Measurements from ENCODE around the gene EGFLAM. TPM values are rescaled to one million over a fixed set of nuclear protein-coding genes. Genes with fewer than 3 reads are reported as not detected.

EGFLAM gene
- total RNA-seq: 10 to 100 TPM in 1 of 2 donors, 1 to 10 TPM in 1; 6.4 to 10.2 TPM
- long read RNA-seq, donor 1, partial matches to known transcripts: 1 of 5 reads
- long read RNA-seq, donor 1, other reads (novel, unspliced or antisense): 1 of 5 reads
- long read RNA-seq, donor 2, transcript EGFLAM-205 (6 exons, 1,299 nt): major isoform, 24 of 29 reads
- long read RNA-seq, donor 2, partial matches to known transcripts: 1 of 29 reads
- long read RNA-seq, donor 2, other reads (novel, unspliced or antisense): 2 of 29 reads

- peak; percentile 83 for DNase-seq (ENCODE audit: low spot score)
- intact Hi-C loops (cut with DNase I): no loop called here
Observed at GRCh38 chr5:38258319-38259061, at the start of gene EGFLAM. EGFLAM (plus strand) TSS chr5:38258559; CDS start chr5:38258755, 196 bp downstream.

- intact Hi-C loops (cut with DNase I): no loop called here
- no peak for DNase-seq (ENCODE audit: low spot score)
Observed at GRCh38 chr5:38208782-38209378, 49.5 kb upstream of the EGFLAM start.

- DNase-seq (ENCODE audit: low spot score): no peak
Observed at GRCh38 chr5:38210676-38211353, 47.5 kb upstream of the EGFLAM start.

GRCh38 chr5:38211354-38211710 lies 47.0 kb upstream of the EGFLAM start:
- intact Hi-C loops (cut with DNase I): no loop called here
- no peak for DNase-seq (ENCODE audit: low spot score)

More at GRCh38 chr5:38210676-38211353, 47.5 kb upstream of the EGFLAM start:
- intact Hi-C loops (cut with DNase I): no loop called here

GRCh38 chr5:38212307-38212706 lies 46.1 kb upstream of the EGFLAM start:
- intact Hi-C loops (cut with DNase I): no loop called here
- no peak for DNase-seq (ENCODE audit: low spot score)

- intact Hi-C loops (cut with DNase I): no loop called here
- DNase-seq (ENCODE audit: low spot score): no peak
Observed at GRCh38 chr5:38226091-38226490, 32.3 kb upstream of the EGFLAM start.

GRCh38 chr5:38228914-38229313 lies 29.4 kb upstream of the EGFLAM start:
- no peak for DNase-seq (ENCODE audit: low spot score)
- intact Hi-C loops (cut with DNase I): no loop called here

- intact Hi-C loops (cut with DNase I): no loop called here
- no peak for DNase-seq (ENCODE audit: low spot score)
Observed at GRCh38 chr5:38234737-38235136, 23.6 kb upstream of the EGFLAM start.

GRCh38 chr5:38237681-38238080 lies 20.7 kb upstream of the EGFLAM start:
- intact Hi-C loops (cut with DNase I): no loop called here
- DNase-seq (ENCODE audit: low spot score): no peak

GRCh38 chr5:38240212-38240611 lies 18.1 kb upstream of the EGFLAM start:
- no peak for DNase-seq (ENCODE audit: low spot score)
- intact Hi-C loops (cut with DNase I): no loop called here

- intact Hi-C loops (cut with DNase I): no loop called here
- no peak for DNase-seq (ENCODE audit: low spot score)
Observed at GRCh38 chr5:38241655-38242054, 16.7 kb upstream of the EGFLAM start.

- no peak for DNase-seq (ENCODE audit: low spot score)
- intact Hi-C loops (cut with DNase I): no loop called here
Observed at GRCh38 chr5:38245307-38245706, 13.1 kb upstream of the EGFLAM start.

- intact Hi-C loops (cut with DNase I): no loop called here
Observed at GRCh38 chr5:38249301-38249700, 9.1 kb upstream of the EGFLAM start.

GRCh38 chr5:38249812-38250211 lies 8.5 kb upstream of the EGFLAM start:
- DNase-seq (ENCODE audit: low spot score): no peak
- intact Hi-C loops (cut with DNase I): no loop called here

More at GRCh38 chr5:38249301-38249700, 9.1 kb upstream of the EGFLAM start:
- no peak for DNase-seq (ENCODE audit: low spot score)

GRCh38 chr5:38250763-38251448 lies 7.5 kb upstream of the EGFLAM start:
- intact Hi-C loops (cut with DNase I): no loop called here
- DNase-seq (ENCODE audit: low spot score): no peak

- intact Hi-C loops (cut with DNase I): no loop called here
- DNase-seq (ENCODE audit: low spot score): no peak
Observed at GRCh38 chr5:38253759-38254158, 4.6 kb upstream of the EGFLAM start.

- DNase-seq (ENCODE audit: low spot score): no peak
- intact Hi-C loops (cut with DNase I): no loop called here
Observed at GRCh38 chr5:38257308-38258041, 884 bp upstream of the EGFLAM start.

- no peak for DNase-seq (ENCODE audit: low spot score)
- intact Hi-C loops (cut with DNase I): no loop called here
Observed at GRCh38 chr5:38258042-38258318, 379 bp upstream of the EGFLAM start.

Measured in posterior vena cava (tissue), 2 donors.